Activated T-helper 17 cell treated with anti-CD3 and anti-CD28 coated beads, Interleukin-2, amount 50 U/mL, for 72 hours (primary cell): ENCODE results near the gene RHBG. TPM values are rescaled to one million over a fixed set of nuclear protein-coding genes. Genes with fewer than 3 reads are reported as not detected.

Experiments
- ATAC-seq: fragments of 150-1000 bp; cut with Tn5 transposase; replicated peaks from 2 replicates; pipeline ENCODE4 v1.10.0; 2021; ENCODE audit warnings: mild to moderate bottlenecking, moderate library complexity
- H3K27ac Mint-ChIP-seq: one replicate; pipeline ENCODE4 v1.8.0; 2022; ENCODE audit warnings: mixed read lengths
- H3K27me3 Mint-ChIP-seq: one replicate; pipeline ENCODE4 v1.8.0; 2022; ENCODE audit warnings: mixed read lengths
- H3K36me3 Mint-ChIP-seq: one replicate; pipeline ENCODE4 v1.8.0; 2022; ENCODE audit warnings: low read depth, mild to moderate bottlenecking, mixed read lengths
- H3K4me1 Mint-ChIP-seq: one replicate; pipeline ENCODE4 v1.8.0; 2022; ENCODE audit warnings: mixed read lengths
- H3K4me3 Mint-ChIP-seq: one replicate; pipeline ENCODE4 v1.8.0; 2022; ENCODE audit warnings: mild to moderate bottlenecking, mixed read lengths
- H3K9me3 Mint-ChIP-seq: one replicate; pipeline ENCODE4 v1.8.0; 2022; ENCODE audit warnings: mixed read lengths
- total RNA-seq, 2 donors: library from RNA; stranded (reverse); gene quantifications; one replicate each; pipeline ENCODE4 v1.2.3, GENCODE V29; 2022

RHBG gene
- total RNA-seq, 2 donors from 2014 or later, result not detected

DNA sequence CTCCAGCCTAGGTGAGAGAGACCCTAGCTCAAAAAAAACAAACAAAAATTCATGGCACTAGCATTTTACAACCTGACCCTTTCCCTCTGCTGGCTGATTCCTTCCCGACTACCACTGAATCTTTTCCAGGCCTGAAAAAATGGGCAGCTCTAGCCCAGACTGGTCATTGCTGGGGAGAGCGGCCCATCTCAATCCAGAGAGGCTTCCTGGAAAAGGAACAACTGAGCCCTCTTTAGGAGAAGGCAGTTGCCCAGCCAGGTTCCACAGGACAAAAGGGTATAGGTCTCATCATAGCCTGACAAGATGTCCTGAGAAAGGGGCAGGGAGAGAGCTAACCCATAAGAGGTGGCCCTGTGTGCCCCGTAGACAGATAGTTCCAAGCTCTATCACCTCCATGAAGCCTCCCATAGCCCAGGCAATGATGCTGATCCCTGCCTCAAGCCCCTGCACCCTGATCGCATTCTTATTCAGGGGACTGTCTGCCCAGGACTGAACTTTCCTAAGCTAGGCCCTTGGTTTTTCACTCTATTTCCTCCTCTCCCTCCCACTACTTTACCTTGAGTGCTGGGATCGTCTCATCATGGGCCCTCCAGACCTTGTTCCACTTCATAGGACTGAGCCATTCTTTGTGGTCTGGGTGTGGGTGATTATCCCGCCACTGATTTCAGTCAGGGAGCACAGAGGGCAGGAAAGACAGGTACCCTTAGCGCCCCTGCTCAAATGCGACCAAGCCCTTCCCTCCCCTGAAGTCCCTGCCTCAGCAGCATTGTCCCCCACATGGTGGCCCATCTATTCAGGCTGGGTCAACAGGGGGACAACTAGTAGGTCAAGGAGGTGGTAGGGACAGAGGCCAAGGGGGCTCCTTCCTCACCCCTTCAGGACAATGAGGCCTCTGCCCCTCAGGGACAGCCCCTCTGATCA is 18.2 kb downstream of the RHBG start:
- peaks cover 26% of the 10 kb centered on the region for H3K27me3 Mint-ChIP-seq
- no peaks in the 10 kb centered on the region for H3K36me3 Mint-ChIP-seq
- peaks cover 5% of the 10 kb centered on the region for H3K4me1 Mint-ChIP-seq
- no peak overlapping the region for H3K4me3 Mint-ChIP-seq
- H3K9me3 Mint-ChIP-seq, result no peaks in the 10 kb centered on the region
- no peak for ATAC-seq
- H3K27ac Mint-ChIP-seq, result no peak overlapping the region

DNA sequence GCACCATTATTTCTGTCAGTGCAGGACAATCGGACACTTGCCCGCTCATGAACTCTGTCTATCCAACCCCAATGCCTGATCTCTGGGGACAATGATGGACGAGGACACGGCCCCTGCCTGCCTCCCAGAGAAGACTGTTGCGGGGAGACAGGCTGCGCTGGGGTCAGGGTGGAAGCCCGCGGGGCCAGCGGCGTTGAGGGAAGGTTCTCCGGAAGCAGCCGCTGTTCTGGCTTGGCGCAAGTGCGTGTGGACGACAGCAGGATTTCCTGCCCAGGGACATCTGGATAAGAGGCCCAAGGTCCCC is 18.8 kb downstream of the RHBG start:
- Mint-ChIP-seq H3K27ac (no peak overlapping the region), H3K9me3 (no peaks in the 10 kb centered on the region), H3K4me3 (no peak overlapping the region), H3K4me1 (peaks cover 5% of the 10 kb centered on the region), H3K36me3 (no peaks in the 10 kb centered on the region), H3K27me3 (peaks cover 26% of the 10 kb centered on the region)
- no peak for ATAC-seq

- Mint-ChIP-seq H3K4me3 (no peak overlapping the region), H3K9me3 (no peaks in the 10 kb centered on the region), H3K4me1 (peaks cover 5% of the 10 kb centered on the region), H3K36me3 (no peaks in the 10 kb centered on the region), H3K27ac (no peak overlapping the region), H3K27me3 (peaks cover 30% of the 10 kb centered on the region)
- ATAC-seq, result no peak
Measured at GRCh38 chr1:156388174-156389137, 19.4 kb downstream of the RHBG start.

GRCh38 chr1:156389311-156389710 is 20.3 kb downstream of the RHBG start:
- Mint-ChIP-seq H3K27me3 (peaks cover 30% of the 10 kb centered on the region), H3K4me1 (peaks cover 5% of the 10 kb centered on the region), H3K4me3 (no peak overlapping the region), H3K36me3 (no peaks in the 10 kb centered on the region), H3K9me3 (no peaks in the 10 kb centered on the region), H3K27ac (no peak overlapping the region)
- no peak for ATAC-seq

DNA sequence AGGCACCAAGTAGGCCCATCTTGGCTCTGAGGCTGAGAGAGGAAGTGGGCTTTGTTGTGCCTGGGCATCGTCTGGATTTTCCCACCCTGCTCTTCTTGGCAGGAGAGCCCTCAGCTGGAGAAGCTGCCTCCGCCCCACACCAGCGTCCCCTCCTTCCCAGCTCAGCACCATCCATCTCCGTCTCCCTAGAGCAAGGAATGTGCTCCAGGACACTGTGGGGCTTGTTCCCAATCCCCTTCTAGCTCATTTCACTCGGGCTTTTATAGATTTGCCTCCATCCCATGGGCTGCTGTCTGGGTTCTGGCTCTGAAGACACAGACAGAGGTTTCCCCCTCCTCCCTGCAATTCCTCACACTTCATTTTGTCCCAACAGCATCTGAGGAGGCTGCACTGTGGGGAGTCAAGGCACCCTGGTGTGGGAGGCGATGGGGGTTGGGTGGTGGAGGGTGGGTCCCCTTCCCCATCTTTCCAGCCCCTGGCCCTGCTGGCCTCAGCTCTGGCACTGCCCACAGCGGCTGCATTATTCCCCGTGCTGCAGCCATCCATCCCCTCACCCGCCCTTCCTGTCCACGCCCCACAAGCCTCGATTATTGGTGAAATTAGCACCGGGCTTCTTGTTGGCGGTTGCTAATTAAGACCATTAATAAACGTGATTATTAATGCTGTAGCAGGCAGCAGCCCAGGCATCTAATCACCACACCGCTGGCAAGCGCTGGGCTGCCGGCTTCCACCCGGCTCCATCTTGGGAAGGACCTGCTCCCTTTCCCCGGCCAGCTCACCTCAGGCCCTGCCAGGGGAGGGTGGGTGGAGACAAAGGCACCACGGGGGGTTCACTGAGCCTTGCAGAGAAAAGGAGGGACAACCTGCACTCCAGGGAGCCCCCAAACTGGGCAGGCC is 21.7 kb downstream of the RHBG start:
- no peaks in the 10 kb centered on the region for H3K9me3 Mint-ChIP-seq
- H3K36me3 Mint-ChIP-seq, result no peaks in the 10 kb centered on the region

GRCh38 chr1:156391366-156391677 is 22.3 kb downstream of the RHBG start:
- Mint-ChIP-seq H3K27ac (no peak overlapping the region), H3K4me3 (no peak overlapping the region), H3K9me3 (no peaks in the 10 kb centered on the region), H3K36me3 (no peaks in the 10 kb centered on the region), H3K4me1 (peaks cover 4% of the 10 kb centered on the region), H3K27me3 (peaks cover 30% of the 10 kb centered on the region)
- no peak for ATAC-seq

More for the DNA sequence above, 21.7 kb downstream of the RHBG start:
- H3K4me1 Mint-ChIP-seq, result peaks cover 6% of the 10 kb centered on the region
- no peak overlapping the region for H3K27ac Mint-ChIP-seq
- no peak overlapping the region for H3K4me3 Mint-ChIP-seq
- peaks cover 30% of the 10 kb centered on the region for H3K27me3 Mint-ChIP-seq
- no peak for ATAC-seq

DNA sequence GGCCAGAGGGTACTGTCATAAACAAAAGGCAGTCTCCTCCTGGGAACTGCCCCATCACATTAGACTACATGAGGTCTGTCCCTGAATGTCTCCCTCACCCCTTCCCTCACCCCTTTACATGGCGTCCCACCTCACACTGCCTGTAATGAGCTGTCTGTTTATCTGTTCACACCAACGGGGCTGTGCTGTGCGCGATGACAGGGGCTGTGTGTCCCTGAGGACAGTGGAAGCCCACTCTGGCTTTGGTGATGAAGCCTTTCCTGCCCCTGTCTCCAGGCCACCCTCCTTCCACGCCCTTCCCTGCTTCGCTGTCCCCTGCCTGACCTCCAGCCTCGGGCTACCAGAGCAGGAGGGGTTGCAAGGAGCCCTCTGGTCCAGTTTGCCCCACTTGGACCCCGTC is 22.7 kb downstream of the RHBG start:
- ATAC-seq, result no peak
- H3K27ac Mint-ChIP-seq, result no peak overlapping the region
- peaks cover 29% of the 10 kb centered on the region for H3K27me3 Mint-ChIP-seq
- peaks cover 4% of the 10 kb centered on the region for H3K4me1 Mint-ChIP-seq
- no peak overlapping the region for H3K4me3 Mint-ChIP-seq
- no peaks in the 10 kb centered on the region for H3K36me3 Mint-ChIP-seq
- no peaks in the 10 kb centered on the region for H3K9me3 Mint-ChIP-seq

DNA sequence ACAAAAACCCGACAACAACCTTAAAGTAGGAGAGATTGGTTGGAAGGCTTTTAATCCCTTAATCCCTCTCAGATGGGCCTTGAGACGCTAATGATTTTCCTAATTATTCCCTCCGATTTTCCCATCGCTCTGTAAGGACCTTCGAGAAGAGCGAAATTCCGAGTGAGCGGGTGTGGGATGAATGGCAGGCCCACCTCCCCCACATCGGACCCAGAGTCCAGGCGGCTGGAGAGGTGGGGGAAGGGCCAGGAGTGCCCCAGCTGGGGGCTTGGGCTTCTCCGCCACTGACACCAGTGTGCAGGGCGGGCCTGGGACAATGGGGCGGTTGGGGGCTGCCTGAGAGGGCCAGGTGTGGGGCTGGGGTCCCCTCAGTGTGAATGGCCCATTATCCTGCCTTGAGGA is 23.4 kb downstream of the RHBG start:
- no peak overlapping the region for H3K4me3 Mint-ChIP-seq
- peaks cover 21% of the 10 kb centered on the region for H3K27me3 Mint-ChIP-seq
- H3K4me1 Mint-ChIP-seq, result peaks cover 4% of the 10 kb centered on the region
- no peaks in the 10 kb centered on the region for H3K36me3 Mint-ChIP-seq
- ATAC-seq, result no peak
- H3K27ac Mint-ChIP-seq, result no peak overlapping the region
- no peaks in the 10 kb centered on the region for H3K9me3 Mint-ChIP-seq

- Mint-ChIP-seq H3K4me1 (peaks cover 4% of the 10 kb centered on the region), H3K4me3 (no peak overlapping the region), H3K27me3 (peaks cover 16% of the 10 kb centered on the region), H3K27ac (no peak overlapping the region), H3K36me3 (no peaks in the 10 kb centered on the region), H3K9me3 (no peaks in the 10 kb centered on the region)
- no peak for ATAC-seq
Measured at GRCh38 chr1:156393095-156393494, 24.1 kb downstream of the RHBG start.

- H3K4me1 Mint-ChIP-seq, result peaks cover 9% of the 10 kb centered on the region
- H3K27ac Mint-ChIP-seq, result no peak overlapping the region
- H3K9me3 Mint-ChIP-seq, result no peaks in the 10 kb centered on the region
- no peak for ATAC-seq
- H3K27me3 Mint-ChIP-seq, result peaks cover 17% of the 10 kb centered on the region
- no peak overlapping the region for H3K4me3 Mint-ChIP-seq
- no peaks in the 10 kb centered on the region for H3K36me3 Mint-ChIP-seq
Measured at GRCh38 chr1:156394082-156394481, 25.1 kb downstream of the RHBG start.

GRCh38 chr1:156394835-156395461 is 25.9 kb downstream of the RHBG start:
- Mint-ChIP-seq H3K9me3 (no peaks in the 10 kb centered on the region), H3K27me3 (peaks cover 15% of the 10 kb centered on the region), H3K27ac (no peak overlapping the region), H3K36me3 (no peaks in the 10 kb centered on the region), H3K4me3 (no peak overlapping the region), H3K4me1 (peaks cover 9% of the 10 kb centered on the region)
- ATAC-seq, result no peak

DNA sequence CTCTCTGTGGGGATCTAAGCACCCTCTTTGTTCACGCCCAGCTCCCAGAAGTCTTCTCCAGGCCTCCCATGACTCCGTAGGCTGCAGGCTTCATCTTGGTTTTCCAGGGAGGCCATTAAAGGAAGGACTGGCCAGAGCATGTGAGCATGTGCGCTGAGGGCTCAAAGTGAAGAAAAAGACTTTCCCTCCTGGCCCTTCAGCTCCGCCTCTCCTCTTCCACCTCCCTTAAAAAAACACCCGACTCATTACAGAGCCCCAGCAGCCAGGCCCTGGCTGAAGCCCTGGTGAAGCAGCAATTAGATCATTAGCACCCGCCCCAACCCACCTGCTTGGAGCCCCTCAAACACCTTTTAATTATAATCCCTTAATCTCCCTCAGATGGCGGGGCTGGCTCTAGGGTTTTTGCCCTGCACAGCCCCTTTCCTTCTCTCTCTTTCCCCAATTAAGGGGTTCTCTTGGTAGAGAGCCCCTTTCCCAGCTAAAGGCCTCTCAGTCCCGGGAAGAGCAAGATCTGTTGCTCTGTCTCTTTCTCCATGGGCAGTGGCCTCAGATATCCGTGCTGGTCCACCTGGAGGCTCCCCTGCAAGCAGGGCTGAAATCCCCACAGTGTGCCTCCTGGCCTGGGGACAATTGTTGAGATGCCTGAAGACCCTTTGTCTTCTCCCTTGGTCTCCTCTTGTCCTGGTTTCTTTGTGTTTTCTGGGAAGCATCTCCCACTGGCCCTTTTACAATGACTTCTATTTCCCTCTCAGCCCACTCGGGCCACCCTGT is 30.5 kb downstream of the RHBG start:
- Mint-ChIP-seq H3K36me3 (no peaks in the 10 kb centered on the region), H3K27me3 (peaks cover 17% of the 10 kb centered on the region), H3K27ac (no peak overlapping the region), H3K4me3 (no peak overlapping the region), H3K9me3 (no peaks in the 10 kb centered on the region), H3K4me1 (peaks cover 9% of the 10 kb centered on the region)
- ATAC-seq, result no peak

DNA sequence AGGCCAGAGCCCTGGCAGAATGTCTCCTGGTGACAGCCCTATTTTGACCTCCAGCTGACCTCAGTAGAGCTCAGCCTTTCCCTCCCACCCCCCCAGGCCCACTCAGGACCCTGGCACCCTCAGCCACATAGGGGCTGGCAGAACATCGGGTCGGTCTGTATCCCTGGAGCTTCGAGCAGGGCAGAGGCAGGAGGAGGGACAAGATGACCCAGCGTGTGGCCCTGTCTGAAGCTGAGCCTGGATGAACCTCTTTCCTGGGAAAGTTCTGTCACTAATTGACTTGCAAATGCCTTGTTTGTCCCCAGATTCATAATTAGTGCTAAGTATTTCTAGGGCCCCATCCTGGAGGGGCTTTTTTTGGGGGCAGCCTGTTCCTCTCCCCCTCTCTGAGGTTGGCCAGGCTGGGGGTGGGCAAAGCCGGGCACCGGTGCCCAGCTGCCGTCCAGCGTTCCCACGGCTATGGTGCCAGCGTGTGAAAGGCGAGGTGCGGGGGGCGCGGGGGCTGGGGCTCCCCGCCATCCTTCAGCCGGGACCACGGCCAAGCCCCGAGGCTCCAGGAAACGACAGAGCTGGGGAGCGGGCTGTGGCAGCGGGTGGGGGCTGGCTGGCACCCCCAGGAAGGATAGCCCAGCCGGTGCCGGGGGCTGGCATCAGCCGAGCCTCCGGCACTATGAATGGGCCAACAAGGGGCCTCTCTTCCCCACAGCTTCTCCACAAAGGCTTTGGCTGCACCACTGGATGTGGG is 31.4 kb downstream of the RHBG start:
- Mint-ChIP-seq H3K9me3 (no peaks in the 10 kb centered on the region), H3K4me3 (no peak overlapping the region), H3K27me3 (peaks cover 20% of the 10 kb centered on the region), H3K27ac (no peak overlapping the region), H3K36me3 (no peaks in the 10 kb centered on the region), H3K4me1 (peaks cover 5% of the 10 kb centered on the region)
- ATAC-seq, result no peak
